Esophagus squamous epithelium (tissue), 4 donors: ENCODE data around the gene KLHL7.

ENCODE experiments used
- POLR2A ChIP-seq, 4 donors: fragments of 450-650 bp; IDR thresholded peaks; one replicate each; pipeline ENCODE4 v1.6.1; 2017; ENCODE audit warnings: antibody characterized with exemption in 4 of 4, mild to moderate bottlenecking in 4 of 4, moderate library complexity in 3 of 4
- TF ChIP-seq, protein P1 (sequence below), 6 experiments: fragments of 450-650 bp in 4 of 6; fragments of 200-600 bp in 2 of 6; sonication (generic) in 2 of 6; IDR thresholded peaks; one replicate each; pipeline ENCODE4 v1.5.1; 2016 to 2019; ENCODE audit warnings: antibody characterized with exemption in 6 of 6, mild to moderate bottlenecking in 4 of 6, moderate library complexity in 4 of 6

DNA sequence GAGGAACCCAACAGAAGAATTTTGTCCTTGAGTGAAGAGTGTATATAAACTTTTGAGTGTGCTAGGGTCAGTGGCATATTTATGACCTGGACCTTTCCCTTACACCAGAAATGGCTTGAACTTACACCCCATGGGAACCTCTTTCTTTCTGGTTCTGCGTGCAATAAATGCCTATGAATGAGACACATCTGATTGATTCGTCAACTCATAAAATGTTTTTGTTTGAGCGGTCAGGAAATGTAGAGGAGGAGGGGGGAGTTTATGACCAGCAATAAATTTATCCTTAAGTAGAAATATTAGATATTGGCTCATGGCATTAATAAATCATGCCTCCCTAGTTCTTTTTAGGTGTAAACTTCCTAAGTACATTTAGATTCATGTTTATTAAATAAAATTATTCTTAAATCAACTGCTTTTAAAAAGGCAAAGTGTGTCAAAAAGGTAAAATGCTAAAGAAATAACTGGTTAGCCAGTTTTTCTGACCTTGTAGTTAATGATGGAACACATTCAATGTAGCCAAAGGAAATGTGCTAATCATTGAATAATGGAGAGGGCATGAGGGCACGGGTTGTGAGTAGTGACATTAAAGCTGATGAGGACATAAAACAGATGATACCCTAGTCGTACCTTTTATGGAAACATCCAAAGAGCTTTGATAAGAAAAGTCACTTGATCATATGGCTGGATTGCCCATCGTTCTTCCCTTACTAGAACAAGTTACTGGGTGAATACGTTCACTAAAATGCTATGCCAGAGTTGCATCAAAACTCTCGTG is 62.7 kb downstream of the KLHL7 start:
- TF ChIP-seq POLR2A (IDR thresholded peaks at IDR 0.05), result no peak
- TF ChIP-seq, protein P1, sequence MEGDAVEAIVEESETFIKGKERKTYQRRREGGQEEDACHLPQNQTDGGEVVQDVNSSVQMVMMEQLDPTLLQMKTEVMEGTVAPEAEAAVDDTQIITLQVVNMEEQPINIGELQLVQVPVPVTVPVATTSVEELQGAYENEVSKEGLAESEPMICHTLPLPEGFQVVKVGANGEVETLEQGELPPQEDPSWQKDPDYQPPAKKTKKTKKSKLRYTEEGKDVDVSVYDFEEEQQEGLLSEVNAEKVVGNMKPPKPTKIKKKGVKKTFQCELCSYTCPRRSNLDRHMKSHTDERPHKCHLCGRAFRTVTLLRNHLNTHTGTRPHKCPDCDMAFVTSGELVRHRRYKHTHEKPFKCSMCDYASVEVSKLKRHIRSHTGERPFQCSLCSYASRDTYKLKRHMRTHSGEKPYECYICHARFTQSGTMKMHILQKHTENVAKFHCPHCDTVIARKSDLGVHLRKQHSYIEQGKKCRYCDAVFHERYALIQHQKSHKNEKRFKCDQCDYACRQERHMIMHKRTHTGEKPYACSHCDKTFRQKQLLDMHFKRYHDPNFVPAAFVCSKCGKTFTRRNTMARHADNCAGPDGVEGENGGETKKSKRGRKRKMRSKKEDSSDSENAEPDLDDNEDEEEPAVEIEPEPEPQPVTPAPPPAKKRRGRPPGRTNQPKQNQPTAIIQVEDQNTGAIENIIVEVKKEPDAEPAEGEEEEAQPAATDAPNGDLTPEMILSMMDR (IDR thresholded peaks at IDR 0.05), result no peak
